Activated T-helper 1 cell treated with anti-CD3 and anti-CD28 coated beads, Interleukin-2, amount 50 U/mL, for 16 hours (primary cell): ENCODE data around the gene MCF2L2.
A peak's percentile ranks its signal among the peaks of the same experiment; 100 is the strongest.
"Not testable (repeated sequence)": the region's sequence is repeated elsewhere in the genome, so short reads cannot be mapped to it uniquely, and the experiment has no call there.

Experiments used
- DNase-seq, 2 donors: peaks; one replicate each; pipeline ENCODE4 v3.0.0-alpha.2; 2020; ENCODE audit warnings: low read depth in 1 of 2, low spot score in 1 of 2

The MCF2L2 gene

GRCh38 chr3:183428447-183429211, at the start of gene MCF2L2:
Gene MCF2L2, minus strand, starts transcription at chr3:183428619. Its CDS starts 642 bp downstream, at chr3:183427977.
- DNase-seq = peak; percentile 46 to 57

- DNase-seq = no peak
These were observed 49.5 kb upstream of the MCF2L2 start for GRCh38 chr3:183477801-183478456.

GRCh38 chr3:183475764-183476162, 47.3 kb upstream of the MCF2L2 start:
- DNase-seq = not testable (repeated sequence)

GRCh38 chr3:183475016-183475763, 46.8 kb upstream of the MCF2L2 start:
- DNase-seq = no peak

GRCh38 chr3:183473969-183474368, 45.5 kb upstream of the MCF2L2 start:
- no peak for DNase-seq

GRCh38 chr3:183472155-183472554, 43.7 kb upstream of the MCF2L2 start:
- no peak for DNase-seq

- DNase-seq = no peak
These were observed 40.0 kb upstream of the MCF2L2 start for GRCh38 chr3:183468424-183468823.

- no peak for DNase-seq
These were observed 38.2 kb upstream of the MCF2L2 start for GRCh38 chr3:183466575-183466974.

GRCh38 chr3:183465710-183466109, 37.3 kb upstream of the MCF2L2 start:
- DNase-seq = not testable (repeated sequence)

- DNase-seq = no peak
These were observed 36.1 kb upstream of the MCF2L2 start for GRCh38 chr3:183464480-183464879.

- no peak for DNase-seq
These were observed 31.9 kb upstream of the MCF2L2 start for GRCh38 chr3:183460081-183461055.

GRCh38 chr3:183455089-183455488, 26.7 kb upstream of the MCF2L2 start:
- DNase-seq = no peak

- DNase-seq = no peak
These were observed 25.6 kb upstream of the MCF2L2 start for GRCh38 chr3:183454064-183454463.

GRCh38 chr3:183449791-183450190, 21.4 kb upstream of the MCF2L2 start:
- no peak for DNase-seq

- no peak for DNase-seq
These were observed 21.0 kb upstream of the MCF2L2 start for GRCh38 chr3:183449391-183449790.

GRCh38 chr3:183448369-183449128, 20.1 kb upstream of the MCF2L2 start:
- DNase-seq = no peak

- peak; percentile 17 to 34 for DNase-seq
These were observed 19.0 kb upstream of the MCF2L2 start for GRCh38 chr3:183447206-183448001.

- no peak for DNase-seq
These were observed 18.4 kb upstream of the MCF2L2 start for GRCh38 chr3:183446838-183447205.

- no peak for DNase-seq
These were observed 16.3 kb upstream of the MCF2L2 start for GRCh38 chr3:183444748-183445147.
